GM18517 (cell line): Measurements from ENCODE around the gene ADAMTSL2.
"Not testable (repeated sequence)": the region's sequence is repeated elsewhere in the genome, so short reads cannot be mapped to it uniquely, and the experiment has no call there.

Experiments
- ATAC-seq: cut with Tn5 transposase; IDR thresholded peaks from one replicate; pipeline ENCODE4 v1.9.1; 2021; ENCODE audit warnings: mild to moderate bottlenecking, moderate library complexity; ENCODE audit not compliant: unreplicated experiment

ADAMTSL2 gene

GRCh38 chr9:133553973-133554713 is 19.6 kb downstream of the ADAMTSL2 start:
- no peak for ATAC-seq

GRCh38 chr9:133554729-133555128 is 20.2 kb downstream of the ADAMTSL2 start:
- ATAC-seq: no peak

GRCh38 chr9:133556354-133556753 is 21.9 kb downstream of the ADAMTSL2 start:
- no peak for ATAC-seq

- no peak for ATAC-seq
These were observed 23.1 kb downstream of the ADAMTSL2 start for GRCh38 chr9:133557581-133557980.

- ATAC-seq: no peak
These were observed 24.0 kb downstream of the ADAMTSL2 start for GRCh38 chr9:133558191-133559126.

GRCh38 chr9:133560311-133560710 is 25.8 kb downstream of the ADAMTSL2 start:
- ATAC-seq: no peak

- ATAC-seq: no peak
These were observed 26.4 kb downstream of the ADAMTSL2 start for GRCh38 chr9:133560944-133561343.

GRCh38 chr9:133561976-133562554 is 27.6 kb downstream of the ADAMTSL2 start:
- no peak for ATAC-seq

- ATAC-seq: no peak
These were observed 28.2 kb downstream of the ADAMTSL2 start for GRCh38 chr9:133562611-133563290.

GRCh38 chr9:133563291-133563796 is 28.8 kb downstream of the ADAMTSL2 start:
- no peak for ATAC-seq

GRCh38 chr9:133563814-133564213 is 29.3 kb downstream of the ADAMTSL2 start:
- not testable (repeated sequence) for ATAC-seq

- no peak for ATAC-seq
These were observed 30.1 kb downstream of the ADAMTSL2 start for GRCh38 chr9:133564451-133565116.

- ATAC-seq: no peak
These were observed 31.9 kb downstream of the ADAMTSL2 start for GRCh38 chr9:133566382-133566781.

GRCh38 chr9:133566817-133567216 is 32.3 kb downstream of the ADAMTSL2 start:
- no peak for ATAC-seq

- no peak for ATAC-seq
These were observed 33.7 kb downstream of the ADAMTSL2 start for GRCh38 chr9:133568186-133568585.

- no peak for ATAC-seq
These were observed 34.7 kb downstream of the ADAMTSL2 start for GRCh38 chr9:133569121-133569785.

- ATAC-seq: no peak
These were observed 35.6 kb downstream of the ADAMTSL2 start for GRCh38 chr9:133569891-133570690.

- ATAC-seq: no peak
These were observed 36.2 kb downstream of the ADAMTSL2 start for GRCh38 chr9:133570691-133571080.

- ATAC-seq: no peak
These were observed 36.9 kb downstream of the ADAMTSL2 start for GRCh38 chr9:133571391-133571890.
